H1 (cell line): Measurements from ENCODE around the gene SAFB2. TPM values are rescaled to one million over a fixed set of nuclear protein-coding genes. Genes with fewer than 3 reads are reported as not detected.

Source experiments
- CTCF ChIA-PET: fragments of 300-600 bp; sonication (Branson Sonifier 250); formaldehyde crosslinking; loops from one replicate; lab custom pipeline; 2021; ENCODE audit not compliant: partially characterized antibody; lab: Charles Lee
- POLR2A ChIA-PET: fragments of 300-600 bp; sonication (Branson Sonifier 250); formaldehyde crosslinking; loops from one replicate; lab custom pipeline; 2021; ENCODE audit warnings: inconsistent platforms; ENCODE audit not compliant: partially characterized antibody; lab: Charles Lee
- DNase-seq, 2 experiments: peaks; one replicate each; pipeline versions ENCODE4 v3.0.0 to v3.0.0-alpha.2; 2010 to 2022; ENCODE audit warnings: low spot score in 2 of 2, low read depth in 1 of 2, mixed read lengths in 1 of 2
- FAIRE-seq: peaks from 2 replicates; lab custom pipeline; 2011; peaks lifted over from hg19 to GRCh38; lab: Jason Lieb, UNC
- H2AFZ ChIP-seq: 2 replicates; pipeline ENCODE4 v1.8.1; 2012; ENCODE audit warnings: low read length, inconsistent platforms
- H2AK5ac ChIP-seq: 2 replicates; pipeline ENCODE4 v1.6.1; 2013; ENCODE audit warnings: low read depth, low read length
- H2BK120ac ChIP-seq: replicated peaks from 2 replicates; pipeline ENCODE3; 2013; ENCODE audit warnings: low read depth, low read length, inconsistent platforms
- H2BK12ac ChIP-seq: 2 replicates; pipeline ENCODE4 v1.6.1; 2013; ENCODE audit warnings: low read depth, low read length
- H2BK15ac ChIP-seq: 2 replicates; pipeline ENCODE4 v1.6.1; 2013; ENCODE audit warnings: low read length
- H2BK20ac ChIP-seq: 2 replicates; pipeline ENCODE4 v1.6.1; 2013; ENCODE audit warnings: low read length
- H2BK5ac ChIP-seq: 2 replicates; pipeline ENCODE4 v1.6.1; 2013; ENCODE audit warnings: low read depth, low read length
- H3K14ac ChIP-seq: 2 replicates; pipeline ENCODE4 v1.6.1; 2013; ENCODE audit warnings: inconsistent platforms; ENCODE audit not compliant: insufficient read length
- H3K18ac ChIP-seq: 2 replicates; pipeline ENCODE4 v1.6.1; 2013; ENCODE audit warnings: low read length; ENCODE audit errors: extremely low read depth
- H3K23ac ChIP-seq: 2 replicates; pipeline ENCODE4 v1.6.1; 2013; ENCODE audit warnings: inconsistent platforms; ENCODE audit not compliant: insufficient read length
- H3K23me2 ChIP-seq: 2 replicates; pipeline ENCODE4 v1.6.1; 2013; ENCODE audit warnings: low read depth, low read length
- H3K27ac ChIP-seq: 2 replicates; pipeline ENCODE4 v1.6.1; 2011; ENCODE audit warnings: low read depth, low read length, inconsistent platforms
- H3K27me3 ChIP-seq, 4 experiments: replicated peaks in 1 of 4; 1 replicate in 1 of 4; 2 replicates in 3 of 4; pipeline versions ENCODE4 v1.6.1 to v1.8.1; 2011 to 2013; ENCODE audit warnings: low read length in 3 of 4, mild to moderate bottlenecking in 3 of 4, inconsistent platforms in 2 of 4, mixed read lengths in 2 of 4, moderate library complexity in 1 of 4; ENCODE audit not compliant: control insufficient read depth in 3 of 4, insufficient read depth in 3 of 4; ENCODE audit errors: extremely low read depth in 1 of 4
- H3K36me3 ChIP-seq, 4 experiments: 2 replicates each; pipeline versions ENCODE4 v1.6.1 to v1.8.1; 2011 to 2013; ENCODE audit warnings: mild to moderate bottlenecking in 4 of 4, low read length in 3 of 4, moderate library complexity in 2 of 4, control low read depth in 1 of 4, inconsistent platforms in 1 of 4; ENCODE audit not compliant: insufficient read depth in 4 of 4, control insufficient read depth in 2 of 4
- H3K4ac ChIP-seq: replicated peaks from 2 replicates; pipeline ENCODE3; 2013; ENCODE audit warnings: low read length, low read depth, mixed read lengths, inconsistent platforms; ENCODE audit not compliant: insufficient read length
- H3K4me1 ChIP-seq, 4 experiments: replicated peaks in 1 of 4; 1 replicate in 1 of 4; 2 replicates in 3 of 4; pipeline versions ENCODE4 v1.6.1 to v1.8.1; 2011 to 2013; ENCODE audit warnings: low read length in 3 of 4, inconsistent platforms in 2 of 4, mixed read lengths in 1 of 4; ENCODE audit not compliant: insufficient read depth in 4 of 4, control insufficient read depth in 3 of 4
- H3K4me2 ChIP-seq, 2 experiments: 2 replicates each; pipeline versions ENCODE4 v1.6.1 to v1.8.1; 2011 to 2013; ENCODE audit warnings: low read depth in 2 of 2, low read length in 2 of 2, control low read depth in 1 of 2, inconsistent platforms in 1 of 2, mild to moderate bottlenecking in 1 of 2; ENCODE audit not compliant: insufficient read depth in 1 of 2
- H3K4me3 ChIP-seq, 4 experiments: fragments of 200-600, 300-600 bp in 1 of 4; sonication (generic), shearing (Covaris generic), sonication (Bioruptor Twin) in 1 of 4; 2 replicates each; pipeline versions ENCODE4 v1.5.1 to v1.8.1; 2011 to 2016; ENCODE audit warnings: low read length in 4 of 4, low read depth in 3 of 4, control low read depth in 2 of 4, inconsistent platforms in 2 of 4, mild to moderate bottlenecking in 2 of 4, mixed read lengths in 1 of 4, moderate library complexity in 1 of 4; ENCODE audit not compliant: insufficient read depth in 2 of 4; ENCODE audit errors: extremely low read depth in 1 of 4
- H3K56ac ChIP-seq: replicated peaks from 2 replicates; pipeline ENCODE3; 2013; ENCODE audit warnings: low read depth, mild to moderate bottlenecking, mixed read lengths, low read length, inconsistent platforms; ENCODE audit not compliant: insufficient read length
- H3K79me1 ChIP-seq: 2 replicates; pipeline ENCODE4 v1.6.1; 2013; ENCODE audit warnings: low read depth, low read length, control low read depth
- H3K79me2 ChIP-seq, 2 experiments: 2 replicates each; pipeline versions ENCODE4 v1.6.1 to v1.8.1; 2012 to 2013; ENCODE audit warnings: low read length in 2 of 2, mild to moderate bottlenecking in 2 of 2, inconsistent platforms in 1 of 2; ENCODE audit not compliant: insufficient read depth in 2 of 2, control insufficient read depth in 1 of 2
- H3K9ac ChIP-seq, 4 experiments: replicated peaks in 1 of 4; 1 replicate in 1 of 4; 2 replicates in 3 of 4; pipeline versions ENCODE4 v1.6.1 to v1.8.1; 2011 to 2013; ENCODE audit warnings: low read depth in 3 of 4, low read length in 3 of 4, control low read depth in 2 of 4, mild to moderate bottlenecking in 2 of 4, moderate library complexity in 2 of 4, inconsistent platforms in 1 of 4; ENCODE audit errors: extremely low read depth in 1 of 4
- H3K9me3 ChIP-seq, 2 experiments: 2 replicates each; pipeline versions ENCODE4 v1.6.1 to v1.8.1; 2012 to 2013; ENCODE audit warnings: mild to moderate bottlenecking in 2 of 2, moderate library complexity in 2 of 2, control low read depth in 1 of 2, inconsistent platforms in 1 of 2, low read depth in 1 of 2, low read length in 1 of 2, mixed read lengths in 1 of 2; ENCODE audit not compliant: insufficient read depth in 2 of 2
- H4K20me1 ChIP-seq, 2 experiments: replicated peaks in 1 of 2; 2 replicates each; pipeline versions ENCODE3 to v1.8.1; 2011 to 2013; ENCODE audit warnings: inconsistent platforms in 2 of 2, low read length in 2 of 2, mild to moderate bottlenecking in 1 of 2; ENCODE audit not compliant: insufficient read depth in 2 of 2, control insufficient read depth in 1 of 2
- H4K5ac ChIP-seq: 2 replicates; pipeline ENCODE4 v1.6.1; 2013; ENCODE audit warnings: low read length, low read depth, mixed read lengths, inconsistent platforms; ENCODE audit not compliant: insufficient read length
- H4K8ac ChIP-seq: 2 replicates; pipeline ENCODE4 v1.8.0; 2013; ENCODE audit warnings: mild to moderate bottlenecking, moderate library complexity, low read length, inconsistent platforms; ENCODE audit not compliant: insufficient read depth; ENCODE audit errors: extremely low read depth
- H4K91ac ChIP-seq: replicated peaks from 2 replicates; pipeline ENCODE3; 2013; ENCODE audit warnings: low read length, mixed read lengths, inconsistent platforms; ENCODE audit not compliant: insufficient read length
- CTBP2 ChIP-seq: IDR thresholded peaks from 2 replicates; pipeline ENCODE4 v1.7.0; 2011; ENCODE audit warnings: borderline replicate concordance, mild to moderate bottlenecking, moderate library complexity, mixed read lengths, low read length; ENCODE audit not compliant: insufficient read depth, insufficient read length
- RFX5 ChIP-seq: IDR thresholded peaks from 2 replicates; pipeline ENCODE4 v1.6.1; 2011; ENCODE audit warnings: low read depth, low read length, improper control_type of control experiment, borderline replicate concordance
- WGBS, 2 experiments: shearing (Covaris generic) in 1 of 2; methylation state at CpG; one replicate each; pipeline versions ENCODE4 v1.1.6 to v1.1.7; 2013 to 2015; ENCODE audit warnings: low lambda C conversion rate in 2 of 2, mixed read lengths in 2 of 2, inconsistent platforms in 1 of 2, low coverage in 1 of 2, missing lambda C conversion rate in 1 of 2; ENCODE audit not compliant: insufficient replicate concordance in 2 of 2, insufficient coverage in 1 of 2, insufficient read length in 1 of 2; ENCODE audit errors: extremely low coverage in 1 of 2, missing lambda C conversion rate in 1 of 2; 5-methylcytosine and 5-hydroxymethylcytosine counted together
- polyA plus RNA-seq, 7 experiments: library from polyadenylated mRNA; depleted of rRNA in 3 of 7; stranded (reverse) in 5 of 7; unstranded in 2 of 7; fragments of >200 nt in 5 of 7; fragments of 200-250 nt in 2 of 7; gene quantifications; 1 replicate in 5 of 7; 2 replicates in 1 of 7; 4 replicates in 1 of 7; pipeline versions ENCODE4 v1.2.1 to v1.2.3, GENCODE V29; 2011 to 2013; ENCODE audit warnings: missing spikeins in 2 of 7, mixed read lengths in 2 of 7
- total RNA-seq: library from RNA; stranded (reverse); fragmentation: NEBNext Ultra II Directional; extraction: Animal tissue kit (Norgen Biotek cat#: 25700); gene quantifications from 2 replicates; pipeline ENCODE4 v1.2.1, GENCODE V29; 2021

The SAFB2 gene
- total and polyA plus RNA-seq, 2 of the 8 experiments (the other 6 are each of a cell fraction or from before 2014, with no cell fraction given): 14.8 to 63.8 TPM

DNA sequence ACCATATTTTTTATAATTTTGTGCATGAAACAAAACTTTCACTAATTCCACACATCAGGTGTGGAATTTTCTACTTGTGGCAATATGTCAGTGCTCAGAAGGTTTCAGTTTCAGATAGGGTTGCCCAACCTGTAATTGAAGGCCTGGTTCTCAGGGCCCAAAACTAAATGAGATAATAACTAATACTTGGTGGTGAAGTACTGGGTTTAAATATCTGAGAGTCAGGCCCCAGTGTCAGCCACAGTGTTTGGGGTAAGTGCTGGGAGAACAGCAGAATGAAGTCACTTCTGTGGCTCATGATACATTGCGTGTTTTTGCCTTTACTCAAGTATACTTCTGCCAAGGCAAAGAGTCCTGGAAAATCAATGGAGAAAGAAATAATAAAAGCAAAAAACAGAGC is 5.9 kb upstream of the SAFB2 start:
- no peak overlapping the region for H2BK120ac ChIP-seq
- no peak overlapping the region for H4K91ac ChIP-seq
- peaks cover 0 to 7% (median 3%) of the 10 kb centered on the region in 4 experiments; a peak in 3 of 7 replicates for H3K4me1 ChIP-seq
- H2BK20ac ChIP-seq: no peak overlapping the region
- H4K20me1 ChIP-seq: peaks cover 35 to 42% of the 10 kb centered on the region in 2 experiments
- H3K27me3 ChIP-seq: no peaks in the 10 kb centered on the region
- no peak overlapping the region for H4K8ac ChIP-seq
- peaks cover 16% of the 10 kb centered on the region for H3K79me1 ChIP-seq
- no peak overlapping the region for H4K5ac ChIP-seq
- no peak overlapping the region for H2AK5ac ChIP-seq
- DNase-seq (no peak), FAIRE-seq (no peak)
- H3K23me2 ChIP-seq: peaks cover 4% of the 10 kb centered on the region; the same call in 1 of the 2 replicates
- POLR2A ChIA-PET: interaction anchor here (0.7 kb wide), 1 partner anchor 63 kb away, joined by 3 read pairs; no protein-coding TSS in a partner anchor
- no peak overlapping the region for H3K4me3 ChIP-seq
- H3K79me2 ChIP-seq: peaks cover 66 to 98% of the 10 kb centered on the region in 2 experiments
- 100% methylated on average over 1 of the region's 1 CpG; no CpG with 5 or more reads in 1 of the 2 experiments for whole genome bisulfite sequencing, 2 experiments
- no peak overlapping the region for H2BK5ac ChIP-seq
- H2BK15ac ChIP-seq: no peak overlapping the region
- no peak overlapping the region for H3K4ac ChIP-seq
- no peak overlapping the region for H3K4me2 ChIP-seq
- no peak overlapping the region for H3K18ac ChIP-seq
- TF ChIP-seq RFX5 (no peak), CTBP2 (no peak)
- TF ChIP-seq, all 59 proteins: peak for 0
- H3K36me3 ChIP-seq: peaks cover 13 to 50% (median 34%) of the 10 kb centered on the region in 4 experiments; a peak in 7 of 8 replicates
- H2BK12ac ChIP-seq: no peak overlapping the region
- no peak overlapping the region for H2AFZ ChIP-seq
- H3K9ac ChIP-seq: no peak overlapping the region
- no peak overlapping the region for H3K56ac ChIP-seq
- CTCF ChIA-PET: no interaction called here
- H3K27ac ChIP-seq: no peak overlapping the region
- no peak overlapping the region for H3K14ac ChIP-seq
- H3K9me3 ChIP-seq: no peaks in the 10 kb centered on the region
- no peak overlapping the region for H3K23ac ChIP-seq
